Measurements from ENCODE around the gene BPIFB2.
"Not testable (repeated sequence)": the region's sequence is repeated elsewhere in the genome, so short reads cannot be mapped to it uniquely, and the experiment has no call there.

BPIFB2 gene

GRCh38 chr20:33007376-33008335 is at the start of gene BPIFB2:
BPIFB2 (plus strand) TSS chr20:33007704; CDS start chr20:33008575, 871 bp downstream.
- no peak within 1 kb of the TSS for H3K4me3 ChIP-seq (ENCODE audit: low read length)
- DNase-seq (ENCODE audit: low read depth) = no peak
- no peak for TF ChIP-seq CTCF (conservative IDR thresholded peaks at IDR 0.05; ENCODE audit: low read depth, low read length)

- DNase-seq (ENCODE audit: low read depth) = no peak
- H3K4me3 ChIP-seq (ENCODE audit: low read length) = no peak overlapping the region
- no peak for TF ChIP-seq CTCF (conservative IDR thresholded peaks at IDR 0.05; ENCODE audit: low read depth, low read length)
Observed at GRCh38 chr20:32958574-32958973, 48.9 kb upstream of the BPIFB2 start.

- TF ChIP-seq CTCF (conservative IDR thresholded peaks at IDR 0.05; ENCODE audit: low read depth, low read length) = no peak
- DNase-seq (ENCODE audit: low read depth) = no peak
- H3K4me3 ChIP-seq (ENCODE audit: low read length) = no peak overlapping the region
Observed at GRCh38 chr20:32959351-32960221, 47.9 kb upstream of the BPIFB2 start.

DNA sequence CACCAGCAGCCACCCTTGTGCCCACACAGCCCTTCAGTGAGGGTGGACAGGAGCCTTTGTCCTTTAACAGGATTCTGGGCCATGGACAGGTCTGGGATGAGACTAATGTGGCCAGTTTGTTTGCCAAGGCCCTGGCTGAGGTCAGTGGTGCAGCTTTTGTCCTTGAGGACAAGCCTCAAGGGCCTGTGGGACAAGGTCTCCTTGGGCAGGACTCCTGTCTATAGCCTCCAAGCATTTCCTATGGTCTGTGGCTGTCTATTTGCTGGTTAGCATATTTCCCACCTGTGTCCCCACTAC is 47.3 kb upstream of the BPIFB2 start:
- no peak overlapping the region for H3K4me3 ChIP-seq (ENCODE audit: low read length)

GRCh38 chr20:32960849-32961731 is 46.4 kb upstream of the BPIFB2 start:
- no peak for TF ChIP-seq CTCF (conservative IDR thresholded peaks at IDR 0.05; ENCODE audit: low read depth, low read length)
- H3K4me3 ChIP-seq (ENCODE audit: low read length) = no peak overlapping the region
- no peak for DNase-seq (ENCODE audit: low read depth)

More for the DNA sequence above, 47.3 kb upstream of the BPIFB2 start:
- TF ChIP-seq CTCF (conservative IDR thresholded peaks at IDR 0.05; ENCODE audit: low read depth, low read length) = no peak
- DNase-seq (ENCODE audit: low read depth) = no peak

GRCh38 chr20:32962053-32962452 is 45.5 kb upstream of the BPIFB2 start:
- H3K4me3 ChIP-seq (ENCODE audit: low read length) = no peak overlapping the region
- no peak for TF ChIP-seq CTCF (conservative IDR thresholded peaks at IDR 0.05; ENCODE audit: low read depth, low read length)
- no peak for DNase-seq (ENCODE audit: low read depth)

DNA sequence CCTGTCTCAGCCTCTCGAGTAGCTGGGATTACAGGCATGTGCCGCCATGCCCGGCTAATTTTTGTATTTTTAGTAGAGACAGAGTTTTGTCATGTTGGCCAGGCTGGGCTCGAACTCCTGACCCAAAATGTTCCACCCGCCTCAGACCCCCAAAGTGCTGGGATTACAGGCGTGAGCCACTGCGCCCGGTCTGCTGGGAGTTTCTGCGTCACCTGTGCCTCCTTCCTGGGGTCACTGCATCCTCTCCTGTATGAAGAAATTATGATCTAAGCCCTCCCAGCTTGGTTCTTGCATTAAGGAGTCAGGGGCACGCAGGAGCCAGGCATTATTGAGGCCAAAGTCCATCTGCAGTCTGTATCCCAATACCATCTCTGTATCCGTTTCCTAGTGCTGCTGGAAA is 44.9 kb upstream of the BPIFB2 start:
- not testable (repeated sequence) for H3K4me3 ChIP-seq (ENCODE audit: low read length); DNase-seq (ENCODE audit: low read depth)
